ENCODE data around the gene NHS.

GRCh38 chrX:17596061-17596460, 221.1 kb downstream of the NHS start:
- no peak for TF ChIP-seq CTCF (IDR thresholded peaks at IDR 0.05; ENCODE audit: insufficient read depth, low read length)
- TF ChIP-seq GABPA (IDR thresholded peaks at IDR 0.05; ENCODE audit: low read depth) = no peak
- TF ChIP-seq, protein P1, sequence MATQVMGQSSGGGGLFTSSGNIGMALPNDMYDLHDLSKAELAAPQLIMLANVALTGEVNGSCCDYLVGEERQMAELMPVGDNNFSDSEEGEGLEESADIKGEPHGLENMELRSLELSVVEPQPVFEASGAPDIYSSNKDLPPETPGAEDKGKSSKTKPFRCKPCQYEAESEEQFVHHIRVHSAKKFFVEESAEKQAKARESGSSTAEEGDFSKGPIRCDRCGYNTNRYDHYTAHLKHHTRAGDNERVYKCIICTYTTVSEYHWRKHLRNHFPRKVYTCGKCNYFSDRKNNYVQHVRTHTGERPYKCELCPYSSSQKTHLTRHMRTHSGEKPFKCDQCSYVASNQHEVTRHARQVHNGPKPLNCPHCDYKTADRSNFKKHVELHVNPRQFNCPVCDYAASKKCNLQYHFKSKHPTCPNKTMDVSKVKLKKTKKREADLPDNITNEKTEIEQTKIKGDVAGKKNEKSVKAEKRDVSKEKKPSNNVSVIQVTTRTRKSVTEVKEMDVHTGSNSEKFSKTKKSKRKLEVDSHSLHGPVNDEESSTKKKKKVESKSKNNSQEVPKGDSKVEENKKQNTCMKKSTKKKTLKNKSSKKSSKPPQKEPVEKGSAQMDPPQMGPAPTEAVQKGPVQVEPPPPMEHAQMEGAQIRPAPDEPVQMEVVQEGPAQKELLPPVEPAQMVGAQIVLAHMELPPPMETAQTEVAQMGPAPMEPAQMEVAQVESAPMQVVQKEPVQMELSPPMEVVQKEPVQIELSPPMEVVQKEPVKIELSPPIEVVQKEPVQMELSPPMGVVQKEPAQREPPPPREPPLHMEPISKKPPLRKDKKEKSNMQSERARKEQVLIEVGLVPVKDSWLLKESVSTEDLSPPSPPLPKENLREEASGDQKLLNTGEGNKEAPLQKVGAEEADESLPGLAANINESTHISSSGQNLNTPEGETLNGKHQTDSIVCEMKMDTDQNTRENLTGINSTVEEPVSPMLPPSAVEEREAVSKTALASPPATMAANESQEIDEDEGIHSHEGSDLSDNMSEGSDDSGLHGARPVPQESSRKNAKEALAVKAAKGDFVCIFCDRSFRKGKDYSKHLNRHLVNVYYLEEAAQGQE (IDR thresholded peaks at IDR 0.05; ENCODE audit: insufficient replicate concordance, low read depth) = no peak
- TF ChIP-seq POLR2AphosphoS5 (IDR thresholded peaks at IDR 0.05; ENCODE audit: low read depth) = no peak
- TF ChIP-seq SPI1 (IDR thresholded peaks at IDR 0.05; ENCODE audit: borderline replicate concordance, low read depth) = no peak
